NT2/D1 (cell line): Measurements from ENCODE around the gene DOCK3.

ENCODE experiments used
- DNase-seq: peaks from one replicate; pipeline ENCODE4 v3.0.0-alpha.2; 2011; ENCODE audit warnings: low read depth, low spot score
- H3K27me3 ChIP-seq: 2 replicates; pipeline ENCODE4 v1.6.0; 2011; ENCODE audit warnings: mild to moderate bottlenecking; ENCODE audit not compliant: insufficient read length, insufficient read depth
- H3K36me3 ChIP-seq: 2 replicates; pipeline ENCODE4 v1.6.1; 2011; ENCODE audit warnings: mild to moderate bottlenecking, low read length, mixed read lengths; ENCODE audit not compliant: insufficient read depth, insufficient read length
- H3K4me1 ChIP-seq: 2 replicates; pipeline ENCODE4 v1.5.1; 2011; ENCODE audit not compliant: insufficient read depth, insufficient read length
- H3K4me3 ChIP-seq: 2 replicates; pipeline ENCODE4 v1.5.1; 2011; ENCODE audit warnings: low read depth; ENCODE audit not compliant: insufficient read length
- H3K9ac ChIP-seq: 2 replicates; pipeline ENCODE4 v1.6.0; 2011; ENCODE audit warnings: low read depth; ENCODE audit not compliant: insufficient read length
- H3K9me3 ChIP-seq: 2 replicates; pipeline ENCODE4 v1.5.1; 2011; ENCODE audit warnings: mild to moderate bottlenecking, low read length; ENCODE audit not compliant: insufficient read depth
- SUZ12 ChIP-seq: IDR thresholded peaks from 2 replicates; pipeline ENCODE4 v1.6.1; 2011; ENCODE audit not compliant: insufficient read length, insufficient read depth; ENCODE audit errors: extremely low read depth
- YY1 ChIP-seq: IDR thresholded peaks from 2 replicates; pipeline ENCODE4 v1.6.1; 2011; ENCODE audit not compliant: insufficient read length, insufficient read depth
- ZNF274 ChIP-seq: IDR thresholded peaks from 2 replicates; pipeline ENCODE4 v1.6.1; 2011; ENCODE audit warnings: mild to moderate bottlenecking, low read depth, low read length

DOCK3 gene

GRCh38 chr3:51408813-51409212 is 734.1 kb downstream of the DOCK3 start:
- Histone ChIP-seq H3K36me3 (peaks cover 52% of the 10 kb centered on the region), H3K9ac (no peak overlapping the region)
- DNase-seq = no peak

GRCh38 chr3:51422211-51422610 is 747.5 kb downstream of the DOCK3 start:
- no peaks in the 10 kb centered on the region for H3K4me1 ChIP-seq
- DNase-seq = no peak
- peaks cover 55% of the 10 kb centered on the region for H3K36me3 ChIP-seq
- H3K27me3 ChIP-seq = no peaks in the 10 kb centered on the region
- H3K9ac ChIP-seq = no peak overlapping the region
- H3K9me3 ChIP-seq = no peaks in the 10 kb centered on the region
- TF ChIP-seq SUZ12 = no peak
- no peak for TF ChIP-seq ZNF274
- TF ChIP-seq YY1 = no peak
- H3K4me3 ChIP-seq = no peak overlapping the region

More at GRCh38 chr3:51408813-51409212, 734.1 kb downstream of the DOCK3 start:
- Histone ChIP-seq H3K27me3 (no peaks in the 10 kb centered on the region), H3K4me1 (no peaks in the 10 kb centered on the region), H3K4me3 (no peak overlapping the region), H3K9me3 (no peaks in the 10 kb centered on the region)
- TF ChIP-seq YY1 (no peak), ZNF274 (no peak), SUZ12 (no peak)

GRCh38 chr3:51426921-51427320 is 752.2 kb downstream of the DOCK3 start:
- H3K4me1 ChIP-seq = no peaks in the 10 kb centered on the region
- no peak overlapping the region for H3K4me3 ChIP-seq
- H3K9me3 ChIP-seq = no peaks in the 10 kb centered on the region
- TF ChIP-seq YY1 (no peak), ZNF274 (no peak), SUZ12 (no peak)
- no peaks in the 10 kb centered on the region for H3K27me3 ChIP-seq
- H3K36me3 ChIP-seq = peaks cover 45% of the 10 kb centered on the region
- no peak for DNase-seq
- H3K9ac ChIP-seq = no peak overlapping the region

- H3K9me3 ChIP-seq = no peaks in the 10 kb centered on the region
- TF ChIP-seq SUZ12 (no peak), ZNF274 (no peak), YY1 (no peak)
- no peak overlapping the region for H3K4me3 ChIP-seq
- H3K36me3 ChIP-seq = peaks cover 42% of the 10 kb centered on the region
- H3K27me3 ChIP-seq = no peaks in the 10 kb centered on the region
- H3K4me1 ChIP-seq = no peaks in the 10 kb centered on the region
- no peak for DNase-seq
- no peak overlapping the region for H3K9ac ChIP-seq
Measured at GRCh38 chr3:51429138-51429537, 754.4 kb downstream of the DOCK3 start.
